Mucosa of stomach (tissue), 1 donor: ENCODE measurements around the gene TBRG4.
"Not testable (repeated sequence)": the region's sequence is repeated elsewhere in the genome, so short reads cannot be mapped to it uniquely, and the experiment has no call there.

Source experiments
- H3K27me3 ChIP-seq: one replicate; pipeline ENCODE4 v1.7.0; 2013; ENCODE audit warnings: mild to moderate bottlenecking, low read length; ENCODE audit not compliant: control insufficient read depth, insufficient read depth
- H3K36me3 ChIP-seq: one replicate; pipeline ENCODE4 v1.7.0; 2013; ENCODE audit warnings: low read length; ENCODE audit not compliant: control insufficient read depth, insufficient read depth
- H3K4me1 ChIP-seq: one replicate; pipeline ENCODE4 v1.7.0; 2013; ENCODE audit warnings: mild to moderate bottlenecking, low read length; ENCODE audit not compliant: control insufficient read depth, insufficient read depth
- H3K4me3 ChIP-seq: one replicate; pipeline ENCODE4 v1.7.0; 2013; ENCODE audit warnings: low read length
- H3K9ac ChIP-seq: one replicate; pipeline ENCODE4 v1.7.0; 2013; ENCODE audit warnings: mild to moderate bottlenecking, low read length, moderate library complexity
- H3K9me3 ChIP-seq: one replicate; pipeline ENCODE4 v1.7.0; 2013; ENCODE audit warnings: mild to moderate bottlenecking, low read length, moderate library complexity; ENCODE audit not compliant: control insufficient read depth
- donor health status: Pancreatic carcinoma.

TBRG4 gene

GRCh38 chr7:45111298-45112223 is at the start of gene TBRG4:
Gene TBRG4 (minus strand): TSS chr7:45111697. CDS start chr7:45109237, 2,460 bp downstream.
- peaks cover 25% of the 10 kb centered on the region for H3K4me1 ChIP-seq
- H3K4me3 ChIP-seq = peak within 1 kb of the TSS; percentile 85
- no peaks in the 10 kb centered on the region for H3K9me3 ChIP-seq
- peak within 1 kb of the TSS; percentile 89 for H3K9ac ChIP-seq
- H3K27me3 ChIP-seq = no peaks in the 10 kb centered on the region
- H3K36me3 ChIP-seq = peaks cover 5% of the 10 kb centered on the region

GRCh38 chr7:45161138-45161537 is 49.6 kb upstream of the TBRG4 start:
- no peaks in the 10 kb centered on the region for H3K36me3 ChIP-seq
- H3K9ac ChIP-seq = no peak overlapping the region

DNA sequence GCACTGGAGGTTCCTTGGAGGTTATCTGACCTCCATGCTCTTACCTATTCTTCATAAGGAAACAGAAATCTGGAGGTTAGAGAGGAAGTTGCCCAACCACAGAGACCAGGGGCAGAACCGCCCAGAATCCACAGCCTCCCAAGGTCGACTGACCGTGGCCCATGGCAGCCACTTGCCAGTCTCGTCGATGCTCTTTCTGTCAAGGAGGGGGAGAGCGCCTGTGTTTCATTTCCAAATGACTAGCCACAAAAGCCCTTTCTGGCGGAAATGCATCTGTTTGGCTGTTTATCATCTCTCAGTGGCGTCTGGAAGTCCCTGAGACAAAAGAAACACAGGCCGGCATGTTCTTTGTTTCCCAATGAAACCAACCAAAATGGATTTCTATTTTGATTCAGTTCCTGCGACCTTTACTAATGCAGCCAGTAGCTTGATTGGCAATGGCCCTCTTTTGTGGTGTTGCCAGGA is 49.0 kb upstream of the TBRG4 start:
- Histone ChIP-seq H3K27me3 (peaks cover 15% of the 10 kb centered on the region), H3K9me3 (no peaks in the 10 kb centered on the region), H3K4me3 (no peak overlapping the region), H3K36me3 (no peaks in the 10 kb centered on the region), H3K9ac (no peak overlapping the region), H3K4me1 (no peaks in the 10 kb centered on the region)

More at GRCh38 chr7:45161138-45161537, 49.6 kb upstream of the TBRG4 start:
- Histone ChIP-seq H3K27me3 (peaks cover 15% of the 10 kb centered on the region), H3K4me1 (no peaks in the 10 kb centered on the region), H3K9me3 (no peaks in the 10 kb centered on the region), H3K4me3 (no peak overlapping the region)

DNA sequence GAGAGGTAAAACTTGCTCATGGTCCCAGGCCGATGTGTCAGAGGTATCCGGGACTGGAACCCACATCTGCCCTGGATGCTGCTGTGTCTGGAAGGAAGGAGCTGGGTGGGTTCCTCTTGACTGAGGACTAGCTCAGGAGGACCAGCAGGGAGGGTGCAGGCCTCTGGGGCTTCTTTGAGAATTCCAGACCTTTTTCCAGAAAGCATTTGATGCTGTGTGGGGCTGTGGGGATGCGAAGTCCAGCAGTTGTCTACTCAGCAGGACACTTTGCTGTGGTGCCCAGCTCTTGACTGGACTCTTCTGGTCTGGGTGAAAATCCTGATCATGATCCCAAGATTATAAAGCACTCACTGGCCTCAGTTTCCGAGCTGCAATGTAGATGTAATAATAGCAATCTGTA is 47.8 kb upstream of the TBRG4 start:
- no peaks in the 10 kb centered on the region for H3K36me3 ChIP-seq
- H3K9me3 ChIP-seq = no peaks in the 10 kb centered on the region
- peaks cover 15% of the 10 kb centered on the region for H3K27me3 ChIP-seq
- H3K4me1 ChIP-seq = no peaks in the 10 kb centered on the region
- no peak overlapping the region for H3K9ac ChIP-seq
- H3K4me3 ChIP-seq = no peak overlapping the region

GRCh38 chr7:45158471-45158870 is 47.0 kb upstream of the TBRG4 start:
- Histone ChIP-seq H3K4me3 (no peak overlapping the region), H3K9me3 (no peaks in the 10 kb centered on the region)

DNA sequence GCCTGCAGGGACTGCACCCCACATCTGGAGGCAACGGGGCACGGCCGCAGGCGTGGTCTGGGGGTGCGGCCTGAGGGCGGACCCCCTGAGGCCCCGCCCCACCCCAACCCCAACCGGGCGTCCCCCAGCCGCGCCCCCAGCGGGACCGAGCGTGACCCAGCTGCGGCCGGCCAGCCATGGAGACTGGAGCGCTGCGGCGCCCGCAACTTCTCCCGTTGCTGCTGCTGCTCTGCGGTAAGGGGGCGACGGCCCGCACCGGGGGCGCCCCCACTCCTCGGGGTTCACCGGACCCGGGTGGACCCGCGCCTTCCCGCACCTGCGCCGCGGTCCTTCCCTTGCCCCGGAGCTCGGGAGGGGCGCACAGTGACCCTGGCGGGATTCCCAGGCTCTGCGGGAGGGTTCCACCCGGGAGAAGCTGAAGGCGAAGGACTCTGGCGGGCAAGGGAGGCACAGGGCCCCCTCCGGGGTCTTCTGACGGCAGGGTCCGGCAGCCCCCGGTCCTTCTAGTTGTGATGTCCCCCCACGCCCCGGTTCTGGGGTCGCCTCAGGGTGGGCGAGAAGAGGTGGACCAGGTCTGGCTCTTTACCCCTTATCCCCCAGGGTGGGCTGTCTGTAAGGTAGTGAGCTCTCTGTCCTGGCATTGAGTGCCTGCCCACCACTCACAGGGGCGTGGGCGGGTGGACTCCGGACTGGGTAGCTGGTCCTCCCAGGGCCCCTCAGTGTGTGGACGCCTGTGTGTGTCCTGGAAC is 46.3 kb upstream of the TBRG4 start, which contains the start of gene RAMP3:
Gene RAMP3 (plus strand): TSS at position 139 of the 749 bp plus-strand sequence. CDS start 38 bp downstream, at position 177.
- Histone ChIP-seq H3K9me3 (no peaks in the 10 kb centered on the region), H3K4me3 (no peak within 1 kb of the TSS), H3K9ac (no peak within 1 kb of the TSS), H3K36me3 (no peaks in the 10 kb centered on the region), H3K27me3 (peaks cover 15% of the 10 kb centered on the region), H3K4me1 (no peaks in the 10 kb centered on the region)

More at GRCh38 chr7:45158471-45158870, 47.0 kb upstream of the TBRG4 start:
- Histone ChIP-seq H3K4me1 (no peaks in the 10 kb centered on the region), H3K9ac (no peak overlapping the region), H3K36me3 (no peaks in the 10 kb centered on the region), H3K27me3 (peaks cover 15% of the 10 kb centered on the region)

DNA sequence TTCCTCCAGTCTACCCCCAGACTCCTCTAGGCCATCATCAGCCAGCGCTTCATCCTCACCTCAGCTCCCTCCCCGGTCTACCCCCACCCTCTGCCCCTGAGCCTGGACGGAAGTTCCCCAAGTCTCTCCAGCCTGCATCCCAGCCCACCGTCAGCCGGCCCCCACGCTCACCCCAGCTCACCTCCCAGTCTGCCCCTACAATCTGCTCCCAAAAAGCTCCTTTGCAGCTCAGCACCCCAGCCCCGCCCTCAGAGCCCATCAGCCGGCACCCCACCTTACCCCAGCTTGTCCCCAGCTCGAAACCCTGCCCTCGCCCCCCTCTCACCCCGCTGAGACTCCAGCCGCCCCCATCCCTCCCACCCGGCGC is 45.8 kb upstream of the TBRG4 start:
- no peak overlapping the region for H3K9ac ChIP-seq
- no peaks in the 10 kb centered on the region for H3K9me3 ChIP-seq
- H3K4me3 ChIP-seq = no peak overlapping the region
- no peaks in the 10 kb centered on the region for H3K36me3 ChIP-seq
- H3K27me3 ChIP-seq = peaks cover 15% of the 10 kb centered on the region
- H3K4me1 ChIP-seq = no peaks in the 10 kb centered on the region

DNA sequence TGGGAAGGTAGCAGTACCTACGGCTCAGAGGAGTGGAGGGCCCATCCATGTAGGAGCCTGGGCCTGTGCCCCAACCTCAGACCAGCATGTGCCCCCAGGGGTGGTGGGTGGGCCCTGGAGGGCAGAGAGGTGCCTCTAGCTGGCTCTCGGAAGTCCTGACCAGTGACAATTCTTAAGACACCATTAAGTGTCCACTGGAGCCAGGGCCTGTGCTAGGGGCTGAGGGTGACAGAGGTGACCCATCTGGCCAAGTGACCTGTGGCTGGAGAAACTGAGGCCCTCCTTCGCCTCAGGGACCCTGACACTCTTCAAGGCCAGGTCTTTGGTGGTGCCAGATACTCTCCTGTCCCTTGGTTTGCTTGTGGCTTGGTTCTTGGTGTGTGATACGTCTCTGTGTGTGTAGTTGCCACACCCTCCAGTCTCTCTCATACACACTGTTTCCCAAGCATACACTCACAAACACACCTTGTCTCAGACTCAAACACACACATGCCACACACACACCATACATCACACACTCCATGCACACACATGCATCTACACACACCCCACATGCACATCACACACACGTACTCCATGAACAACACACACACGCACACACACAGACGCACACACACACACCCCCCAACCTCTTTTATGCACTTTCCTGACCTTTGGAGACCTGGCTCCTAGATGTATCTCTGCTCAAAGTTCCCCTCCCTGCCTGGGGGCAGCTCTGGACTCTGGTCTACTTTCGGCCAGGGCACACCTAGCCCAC is 45.2 kb upstream of the TBRG4 start:
- H3K9me3 ChIP-seq = no peaks in the 10 kb centered on the region
- H3K4me3 ChIP-seq = no peak overlapping the region
- H3K27me3 ChIP-seq = peaks cover 15% of the 10 kb centered on the region
- no peak overlapping the region for H3K9ac ChIP-seq
- no peaks in the 10 kb centered on the region for H3K4me1 ChIP-seq
- H3K36me3 ChIP-seq = no peaks in the 10 kb centered on the region

GRCh38 chr7:45155941-45156340 is 44.4 kb upstream of the TBRG4 start:
- Histone ChIP-seq H3K9me3 (no peaks in the 10 kb centered on the region), H3K36me3 (no peaks in the 10 kb centered on the region), H3K4me1 (no peaks in the 10 kb centered on the region), H3K9ac (no peak overlapping the region), H3K4me3 (no peak overlapping the region), H3K27me3 (peaks cover 17% of the 10 kb centered on the region)

- no peak overlapping the region for H3K9ac ChIP-seq
- H3K27me3 ChIP-seq = peaks cover 17% of the 10 kb centered on the region
- H3K4me3 ChIP-seq = no peak overlapping the region
- H3K9me3 ChIP-seq = no peaks in the 10 kb centered on the region
- no peaks in the 10 kb centered on the region for H3K36me3 ChIP-seq
- H3K4me1 ChIP-seq = no peaks in the 10 kb centered on the region
Observed at GRCh38 chr7:45155357-45155900, 43.9 kb upstream of the TBRG4 start.

GRCh38 chr7:45153861-45154260 is 42.4 kb upstream of the TBRG4 start:
- H3K27me3 ChIP-seq = peaks cover 17% of the 10 kb centered on the region
- not testable (repeated sequence) for H3K4me1 ChIP-seq, H3K4me3 ChIP-seq, H3K9ac ChIP-seq, H3K9me3 ChIP-seq, H3K36me3 ChIP-seq
